GM12874 (cell line): ENCODE results near the gene ALDH9A1.

Experiments used
- CTCF ChIP-seq: IDR thresholded peaks from 2 replicates; pipeline ENCODE4 v1.5.1; 2011; ENCODE audit warnings: low read depth, mild to moderate bottlenecking, control low read depth, low read length, moderate library complexity; ENCODE audit not compliant: insufficient read depth

The ALDH9A1 gene

GRCh38 chr1:165697881-165698760 lies at the start of gene ALDH9A1:
Gene ALDH9A1 (minus strand): TSS chr1:165698562. CDS start chr1:165698558, 4 bp downstream.
- TF ChIP-seq CTCF = peak; percentile 31; the same call in 1 of the 2 replicates

- TF ChIP-seq CTCF = no peak
Observed at GRCh38 chr1:165747632-165748447, 49.5 kb upstream of the ALDH9A1 start.

GRCh38 chr1:165742194-165742593 lies 43.8 kb upstream of the ALDH9A1 start:
- TF ChIP-seq CTCF = no peak

GRCh38 chr1:165738794-165739193 lies 40.4 kb upstream of the ALDH9A1 start:
- TF ChIP-seq CTCF = no peak

- TF ChIP-seq CTCF = no peak
Observed at GRCh38 chr1:165737196-165737595, 38.8 kb upstream of the ALDH9A1 start.

GRCh38 chr1:165734906-165735305 lies 36.5 kb upstream of the ALDH9A1 start:
- TF ChIP-seq CTCF = no peak

- TF ChIP-seq CTCF = no peak
Observed at GRCh38 chr1:165726841-165727240, 28.5 kb upstream of the ALDH9A1 start.
